Measurements from ENCODE around the gene PROSER2.

Gene PROSER2

DNA sequence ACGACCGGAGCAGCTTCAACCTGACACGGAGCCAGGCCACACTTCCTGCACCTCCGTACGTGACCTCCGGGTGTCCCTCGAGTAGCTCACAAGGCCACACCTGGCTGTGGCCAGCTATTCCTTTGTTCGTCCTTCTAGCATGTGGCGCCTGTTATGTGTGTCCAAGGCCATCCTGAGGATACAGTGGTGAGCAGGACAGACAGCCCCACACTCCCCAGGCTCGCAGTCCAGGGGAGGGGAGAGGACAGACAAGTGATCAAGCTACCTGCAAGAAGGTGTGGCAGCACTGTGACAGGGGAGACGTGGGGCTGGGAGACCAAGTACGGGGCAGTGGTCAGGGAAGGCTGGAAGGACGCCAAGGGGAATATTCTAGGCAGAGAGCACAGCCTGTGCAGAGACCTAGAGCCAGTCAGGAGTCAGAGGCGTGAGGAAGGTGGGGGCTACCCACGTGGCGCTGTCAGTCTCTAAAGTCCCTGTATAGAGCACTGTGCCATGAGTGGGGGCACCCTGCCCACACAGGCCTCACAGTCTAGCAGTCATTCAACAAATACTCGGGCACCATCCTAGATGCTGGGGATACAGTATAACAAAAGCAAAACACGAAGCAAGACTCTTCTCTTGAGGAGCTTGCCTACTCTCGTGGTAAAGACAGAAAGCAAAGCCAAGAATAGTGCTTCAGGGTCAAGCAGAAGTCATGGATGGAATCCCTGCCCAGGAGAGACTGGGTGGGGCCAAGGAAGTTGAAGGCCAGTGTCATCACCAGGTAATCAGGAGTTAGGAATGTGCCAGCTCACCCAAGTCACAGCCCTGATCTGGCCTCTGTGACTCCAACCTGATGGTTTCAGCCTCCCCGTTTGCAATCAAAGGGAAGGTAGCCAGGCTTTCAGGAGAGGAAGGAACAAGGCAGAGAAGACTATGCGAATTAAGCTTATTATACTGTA, 58.6 kb downstream of the PROSER2 start:
- ChIA-PET CTCF (interaction anchor here (0.8 to 1.7 kb wide), 3 partner anchors 16 to 99 kb away, joined by 3 to 7 read pairs (median 3); no protein-coding TSS in a partner anchor), POLR2A (ENCODE audit: low non-redundant PET) (interaction anchor here (0.5 kb wide), 1 partner anchor 104 kb away, joined by 5 read pairs; no protein-coding TSS in a partner anchor)
- peak overlapping the region; percentile 95 for H3K27ac ChIP-seq

DNA sequence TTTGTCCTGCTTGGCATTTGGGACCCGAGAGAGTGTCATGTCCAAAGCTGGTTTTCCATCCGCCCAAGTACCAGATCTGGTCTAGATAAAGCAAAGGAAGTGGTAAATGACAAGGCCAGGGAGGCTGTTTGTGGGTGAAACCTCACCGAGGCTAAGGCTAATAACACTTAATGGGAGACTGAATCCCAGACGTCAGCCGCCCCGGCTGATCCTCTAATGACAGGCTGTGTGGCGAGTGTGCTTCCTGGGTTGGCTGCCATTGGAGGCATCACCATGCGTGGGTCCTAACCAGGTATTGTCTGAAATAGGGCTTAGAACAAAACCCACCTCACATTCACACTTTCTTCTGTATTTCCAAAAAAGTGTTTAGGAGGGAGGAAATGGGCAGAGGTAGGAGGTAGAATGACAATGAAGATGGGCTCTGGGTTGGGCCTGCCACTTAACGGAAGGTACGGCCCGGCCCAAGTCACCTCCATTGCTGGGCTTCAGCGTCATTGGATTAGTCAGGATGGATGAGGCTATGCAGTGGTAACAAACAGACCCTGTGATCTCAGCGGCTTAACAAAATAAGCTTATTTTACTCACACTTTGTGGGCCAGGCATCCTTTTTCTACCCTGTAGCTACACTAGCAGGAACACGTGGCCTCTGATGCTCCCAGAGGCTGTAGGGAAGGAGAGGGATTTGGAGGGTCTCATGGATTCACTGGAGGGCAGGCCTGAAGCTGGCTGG, 59.7 kb downstream of the PROSER2 start:
- no peak for DNase-seq (ENCODE audit: low spot score)
- TF ChIP-seq, protein P1, sequence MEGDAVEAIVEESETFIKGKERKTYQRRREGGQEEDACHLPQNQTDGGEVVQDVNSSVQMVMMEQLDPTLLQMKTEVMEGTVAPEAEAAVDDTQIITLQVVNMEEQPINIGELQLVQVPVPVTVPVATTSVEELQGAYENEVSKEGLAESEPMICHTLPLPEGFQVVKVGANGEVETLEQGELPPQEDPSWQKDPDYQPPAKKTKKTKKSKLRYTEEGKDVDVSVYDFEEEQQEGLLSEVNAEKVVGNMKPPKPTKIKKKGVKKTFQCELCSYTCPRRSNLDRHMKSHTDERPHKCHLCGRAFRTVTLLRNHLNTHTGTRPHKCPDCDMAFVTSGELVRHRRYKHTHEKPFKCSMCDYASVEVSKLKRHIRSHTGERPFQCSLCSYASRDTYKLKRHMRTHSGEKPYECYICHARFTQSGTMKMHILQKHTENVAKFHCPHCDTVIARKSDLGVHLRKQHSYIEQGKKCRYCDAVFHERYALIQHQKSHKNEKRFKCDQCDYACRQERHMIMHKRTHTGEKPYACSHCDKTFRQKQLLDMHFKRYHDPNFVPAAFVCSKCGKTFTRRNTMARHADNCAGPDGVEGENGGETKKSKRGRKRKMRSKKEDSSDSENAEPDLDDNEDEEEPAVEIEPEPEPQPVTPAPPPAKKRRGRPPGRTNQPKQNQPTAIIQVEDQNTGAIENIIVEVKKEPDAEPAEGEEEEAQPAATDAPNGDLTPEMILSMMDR (conservative IDR thresholded peaks at IDR 0.05; ENCODE audit: low read depth), result no peak
- CTCF ChIA-PET, result interaction anchor here (0.6 to 1.7 kb wide), 2 partner anchors 26 to 100 kb away, joined by 7 read pairs; no protein-coding TSS in a partner anchor
- POLR2A ChIA-PET (ENCODE audit: low non-redundant PET), result no interaction called here
- peak overlapping the region; percentile 95 for H3K27ac ChIP-seq

More for the DNA sequence above, 58.6 kb downstream of the PROSER2 start:
- TF ChIP-seq, protein P1 (conservative IDR thresholded peaks at IDR 0.05; ENCODE audit: low read depth), result no peak
- peak; percentile 92 for DNase-seq (ENCODE audit: low spot score)

DNA sequence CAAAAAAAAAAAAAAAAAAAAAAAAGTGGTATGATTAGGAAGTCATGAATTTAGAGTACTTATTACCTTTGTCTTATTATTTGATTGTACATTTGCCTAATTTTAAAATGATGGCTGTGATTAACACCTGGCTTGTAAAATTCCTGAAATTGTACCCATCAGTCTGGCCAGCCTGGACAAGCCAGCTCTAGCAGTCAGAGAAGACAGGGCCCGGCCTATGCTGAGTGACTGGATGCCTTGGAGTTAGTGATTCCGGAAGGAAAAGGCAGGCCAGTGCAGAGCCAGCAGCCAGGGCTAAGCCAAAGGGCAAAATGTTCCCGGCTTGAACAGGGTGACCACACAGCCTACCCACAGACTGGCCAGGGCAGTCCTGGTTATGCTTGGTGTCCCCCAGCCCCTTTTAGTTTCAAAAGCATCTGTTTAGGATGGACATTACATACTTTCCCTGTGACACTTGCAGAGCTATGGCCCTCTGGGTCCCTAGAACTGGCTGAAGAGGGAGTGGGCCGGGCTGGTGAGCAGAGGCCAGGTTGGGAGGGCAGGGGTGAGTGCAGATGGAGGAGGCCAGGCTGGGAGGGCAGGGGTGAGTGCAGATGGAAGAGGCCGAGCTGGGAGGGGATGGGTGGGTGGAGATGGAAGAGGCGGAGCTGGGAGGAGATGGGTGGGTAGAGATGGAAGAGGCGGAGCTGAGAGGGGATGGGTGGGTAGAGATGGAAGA, 61.7 kb downstream of the PROSER2 start:
- peak; percentile 70 for DNase-seq (ENCODE audit: low spot score)
- TF ChIP-seq, protein P1 (conservative IDR thresholded peaks at IDR 0.05; ENCODE audit: low read depth), result no peak
- CTCF ChIA-PET, result interaction anchor here (0.6 kb wide), 1 partner anchor 16 kb away, joined by 3 read pairs; no protein-coding TSS in a partner anchor
- POLR2A ChIA-PET (ENCODE audit: low non-redundant PET), result no interaction called here
- peak overlapping the region; percentile 95 for H3K27ac ChIP-seq

DNA sequence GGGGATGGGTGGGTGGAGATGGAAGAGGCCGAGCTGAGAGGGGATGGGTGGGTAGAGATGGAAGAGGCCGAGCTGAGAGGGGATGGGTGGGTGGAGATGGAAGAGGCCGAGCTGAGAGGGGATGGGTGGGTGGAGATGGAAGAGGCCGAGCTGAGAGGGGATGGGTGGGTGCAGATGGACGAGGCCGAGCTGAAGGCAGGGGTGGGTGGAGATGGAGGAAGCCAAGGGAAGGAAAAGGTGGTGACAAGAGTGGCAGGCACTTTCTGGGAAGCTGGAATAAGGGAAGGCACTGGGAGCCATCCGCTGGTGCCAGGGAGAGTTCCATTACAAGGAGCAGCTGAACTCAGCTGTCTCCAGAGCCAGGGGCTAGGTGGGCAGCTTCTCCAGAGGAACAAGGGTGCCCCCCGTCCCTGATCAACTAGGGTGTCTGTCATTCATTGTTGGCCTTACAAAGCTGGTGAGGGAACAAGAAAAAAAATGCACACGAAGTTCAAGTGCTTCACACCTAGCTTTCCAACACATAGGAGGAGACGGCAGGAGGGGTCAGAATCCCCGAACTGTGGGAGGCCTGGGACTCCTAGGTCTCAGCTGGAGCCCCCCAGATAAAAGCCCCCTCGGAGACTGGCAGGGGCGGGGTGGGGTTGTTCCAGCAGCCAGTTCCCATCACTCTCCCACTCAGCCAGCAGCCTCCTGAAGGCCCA, 62.4 kb downstream of the PROSER2 start:
- TF ChIP-seq, protein P1 (conservative IDR thresholded peaks at IDR 0.05; ENCODE audit: low read depth), result no peak
- H3K27ac ChIP-seq, result peak overlapping the region; percentile 95
- CTCF ChIA-PET, result interaction anchor here (0.6 to 0.7 kb wide), 2 partner anchors 15 to 17 kb away, joined by 3 read pairs; no protein-coding TSS in a partner anchor
- POLR2A ChIA-PET (ENCODE audit: low non-redundant PET), result no interaction called here
- no peak for DNase-seq (ENCODE audit: low spot score)

DNA sequence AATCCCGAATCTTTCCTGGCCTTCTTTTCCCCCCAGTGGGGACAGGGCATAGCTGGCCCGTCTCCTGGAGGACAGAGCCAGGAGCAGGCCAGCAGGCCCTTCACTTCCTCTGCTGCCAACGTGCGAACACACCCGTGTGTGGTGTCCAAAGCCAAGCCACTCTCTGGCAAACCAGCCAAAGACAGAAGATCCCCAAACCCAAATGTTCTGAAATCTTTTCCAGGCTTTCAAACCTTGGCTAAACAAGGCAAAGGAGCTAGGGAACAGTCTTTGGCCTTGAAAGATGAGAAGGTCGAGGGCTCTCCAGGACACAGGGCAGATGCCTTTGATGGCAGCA, 63.0 kb downstream of the PROSER2 start:
- H3K27ac ChIP-seq, result peak overlapping the region; percentile 95
- no peak for DNase-seq (ENCODE audit: low spot score)
- TF ChIP-seq, protein P1 (conservative IDR thresholded peaks at IDR 0.05; ENCODE audit: low read depth), result no peak
- ChIA-PET CTCF (interaction anchor here (0.7 to 2.4 kb wide), 2 partner anchors 12 to 18 kb away, joined by 3 to 9 read pairs; no protein-coding TSS in a partner anchor), POLR2A (ENCODE audit: low non-redundant PET) (no interaction called here)
